SU-DHL-6 (cell line): Measurements from ENCODE around the gene SALL1.

ENCODE experiments used
- H2AFZ ChIP-seq: fragments of 200-600 bp; sonication (generic); 2 replicates; pipeline ENCODE4 v1.6.1; 2014; ENCODE audit warnings: low read depth, mild to moderate bottlenecking, moderate library complexity, mixed read lengths, antibody characterized with exemption, low read length; ENCODE audit not compliant: severe bottlenecking
- H3F3A ChIP-seq: fragments of 200-600 bp; shearing (Covaris generic); 2 replicates; pipeline ENCODE4 v1.6.0; 2016; ENCODE audit warnings: antibody characterized with exemption, mild to moderate bottlenecking; ENCODE audit not compliant: insufficient read depth
- H3K27ac ChIP-seq: fragments of 200-600 bp; sonication (generic); 2 replicates; pipeline ENCODE4 v1.5.1; 2016; ENCODE audit warnings: low read depth, mild to moderate bottlenecking, low read length, moderate library complexity, mixed read lengths
- H3K27me3 ChIP-seq: fragments of 200-600 bp; sonication (generic), shearing (Covaris generic); 2 replicates; pipeline ENCODE4 v1.6.0; 2014; ENCODE audit warnings: mild to moderate bottlenecking, low read length
- H3K36me3 ChIP-seq: fragments of 200-600 bp; sonication (generic); 2 replicates; pipeline ENCODE4 v1.6.1; 2014; ENCODE audit warnings: mild to moderate bottlenecking, low read length, mixed read lengths
- H3K4me2 ChIP-seq: fragments of 300-600, 200-600 bp; shearing (Covaris generic), sonication (generic); 2 replicates; pipeline ENCODE4 v1.6.0; 2014; ENCODE audit warnings: low read length, low read depth, mild to moderate bottlenecking; ENCODE audit not compliant: poor library complexity, severe bottlenecking
- H3K4me3 ChIP-seq: fragments of 200-600 bp; sonication (generic); 2 replicates; pipeline ENCODE4 v1.5.1; 2014; ENCODE audit warnings: antibody characterized with exemption, low read length, mild to moderate bottlenecking, mixed read lengths; ENCODE audit not compliant: insufficient read depth, poor library complexity, severe bottlenecking
- H3K79me2 ChIP-seq: fragments of 200-600 bp; sonication (generic); 2 replicates; pipeline ENCODE4 v1.6.1; 2014; ENCODE audit warnings: mild to moderate bottlenecking, low read length, moderate library complexity; ENCODE audit not compliant: insufficient read depth
- H3K9ac ChIP-seq: fragments of 200-600 bp; sonication (generic); 2 replicates; pipeline ENCODE4 v1.7.0; 2014; ENCODE audit warnings: mild to moderate bottlenecking, low read length
- H3K9me2 ChIP-seq: fragments of 200-600 bp; sonication (generic); replicated peaks from 2 replicates; pipeline ENCODE4 v1.6.1; 2014; ENCODE audit warnings: low read length; ENCODE audit not compliant: insufficient read depth
- H3K9me3 ChIP-seq: fragments of 200-600 bp; sonication (generic); 2 replicates; pipeline ENCODE4 v1.6.1; 2014; ENCODE audit warnings: low read length, mixed read lengths; ENCODE audit not compliant: insufficient read depth
- H4K20me1 ChIP-seq: fragments of 200-600 bp; sonication (generic); 2 replicates; pipeline ENCODE4 v1.6.1; 2014; ENCODE audit warnings: low read depth, mild to moderate bottlenecking, antibody characterized with exemption, low read length, moderate library complexity, mixed read lengths
- EZH2phosphoT487 ChIP-seq: fragments of 200-600 bp; sonication (generic), shearing (Covaris generic); conservative IDR thresholded peaks from 2 replicates; pipeline ENCODE4 v1.6.1; 2018; ENCODE audit warnings: mild to moderate bottlenecking, antibody characterized with exemption, low read length, moderate library complexity, mixed read lengths
- TF ChIP-seq, protein P1 (sequence below): fragments of 200-600 bp; sonication (generic); IDR thresholded peaks from one replicate; pipeline ENCODE4 v1.5.1; 2017; ENCODE audit warnings: antibody characterized with exemption, mild to moderate bottlenecking, low read length, moderate library complexity; ENCODE audit not compliant: insufficient read depth, poor library complexity, severe bottlenecking

SALL1 gene

DNA sequence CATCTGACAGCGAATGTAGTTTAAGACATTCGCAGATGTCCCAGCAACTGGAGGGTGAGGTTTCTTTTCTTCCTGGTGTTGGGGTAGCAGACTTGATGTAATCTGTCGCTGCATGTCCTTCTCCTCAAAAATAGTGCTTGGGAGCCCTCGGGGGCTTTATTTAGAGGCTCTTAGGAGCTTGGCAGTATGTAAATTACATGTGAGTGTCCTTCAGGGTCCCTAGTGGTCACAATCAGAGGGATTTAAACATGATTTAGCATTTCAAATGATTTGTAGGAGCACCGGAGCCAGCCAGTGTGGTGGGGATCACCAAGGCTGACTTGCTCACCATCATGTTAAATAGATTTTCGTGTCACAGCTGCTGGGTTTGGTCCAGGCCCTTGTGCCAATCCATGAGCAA lies 8.8 kb upstream of the SALL1 start:
- Histone ChIP-seq H3K9me2 (no peaks in the 10 kb centered on the region), H3K27me3 (no peaks in the 10 kb centered on the region), H3K36me3 (no peaks in the 10 kb centered on the region), H3K9ac (no peak overlapping the region), H2AFZ (no peak overlapping the region), H3K79me2 (no peaks in the 10 kb centered on the region), H3K9me3 (no peaks in the 10 kb centered on the region), H3K4me2 (no peak overlapping the region), H3F3A (no peaks in the 10 kb centered on the region), H4K20me1 (no peaks in the 10 kb centered on the region), H3K27ac (no peak overlapping the region), H3K4me3 (no peak overlapping the region)
- TF ChIP-seq, protein P1, sequence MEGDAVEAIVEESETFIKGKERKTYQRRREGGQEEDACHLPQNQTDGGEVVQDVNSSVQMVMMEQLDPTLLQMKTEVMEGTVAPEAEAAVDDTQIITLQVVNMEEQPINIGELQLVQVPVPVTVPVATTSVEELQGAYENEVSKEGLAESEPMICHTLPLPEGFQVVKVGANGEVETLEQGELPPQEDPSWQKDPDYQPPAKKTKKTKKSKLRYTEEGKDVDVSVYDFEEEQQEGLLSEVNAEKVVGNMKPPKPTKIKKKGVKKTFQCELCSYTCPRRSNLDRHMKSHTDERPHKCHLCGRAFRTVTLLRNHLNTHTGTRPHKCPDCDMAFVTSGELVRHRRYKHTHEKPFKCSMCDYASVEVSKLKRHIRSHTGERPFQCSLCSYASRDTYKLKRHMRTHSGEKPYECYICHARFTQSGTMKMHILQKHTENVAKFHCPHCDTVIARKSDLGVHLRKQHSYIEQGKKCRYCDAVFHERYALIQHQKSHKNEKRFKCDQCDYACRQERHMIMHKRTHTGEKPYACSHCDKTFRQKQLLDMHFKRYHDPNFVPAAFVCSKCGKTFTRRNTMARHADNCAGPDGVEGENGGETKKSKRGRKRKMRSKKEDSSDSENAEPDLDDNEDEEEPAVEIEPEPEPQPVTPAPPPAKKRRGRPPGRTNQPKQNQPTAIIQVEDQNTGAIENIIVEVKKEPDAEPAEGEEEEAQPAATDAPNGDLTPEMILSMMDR = no peak
- no peak for TF ChIP-seq EZH2phosphoT487

DNA sequence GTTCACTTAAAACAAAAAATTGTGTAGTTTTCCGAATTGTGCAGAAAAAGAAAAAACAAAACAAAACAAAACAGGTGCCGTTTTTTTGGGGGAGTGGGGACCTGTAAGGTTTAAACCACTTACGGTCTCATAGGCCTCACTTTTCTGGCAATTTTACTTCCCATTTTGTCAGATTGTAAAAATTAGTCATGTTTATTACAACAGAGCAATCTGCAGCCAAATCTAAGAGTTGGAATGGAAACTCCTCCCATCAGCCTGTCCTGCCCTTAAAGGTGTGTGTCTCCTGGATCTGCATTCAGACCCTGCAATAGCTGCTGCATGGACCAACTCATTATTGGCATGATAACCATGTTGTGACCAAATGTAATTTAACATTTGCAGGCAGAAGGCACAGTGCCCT lies 8.2 kb upstream of the SALL1 start:
- no peaks in the 10 kb centered on the region for H3K79me2 ChIP-seq
- no peaks in the 10 kb centered on the region for H3K27me3 ChIP-seq
- H3K9ac ChIP-seq = no peak overlapping the region
- no peak overlapping the region for H3K4me2 ChIP-seq
- no peaks in the 10 kb centered on the region for H3K9me3 ChIP-seq
- H3K27ac ChIP-seq = no peak overlapping the region
- H4K20me1 ChIP-seq = no peaks in the 10 kb centered on the region
- no peaks in the 10 kb centered on the region for H3F3A ChIP-seq
- no peak overlapping the region for H2AFZ ChIP-seq
- H3K9me2 ChIP-seq = no peaks in the 10 kb centered on the region
- no peaks in the 10 kb centered on the region for H3K36me3 ChIP-seq
- TF ChIP-seq, protein P1 = no peak
- no peak for TF ChIP-seq EZH2phosphoT487
- no peak overlapping the region for H3K4me3 ChIP-seq

DNA sequence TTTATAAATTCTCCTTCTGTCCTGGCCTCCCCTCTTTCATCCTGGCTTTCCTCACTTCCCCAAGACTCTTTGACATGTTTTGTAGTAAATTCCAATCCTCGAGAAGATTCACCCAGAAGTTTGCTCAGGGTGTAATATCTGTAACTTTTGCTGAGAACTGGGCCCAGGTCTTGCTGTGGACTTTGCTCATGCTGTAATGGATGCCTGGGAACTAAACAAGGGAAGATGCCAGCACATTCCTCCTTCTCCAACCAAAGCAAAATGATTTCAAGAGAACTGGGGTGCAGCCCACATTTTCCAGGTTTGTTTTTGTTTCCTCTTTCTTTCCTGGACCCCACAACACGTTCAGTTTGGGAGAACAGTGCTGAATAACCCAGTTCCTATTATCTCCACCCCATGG lies 6.6 kb upstream of the SALL1 start:
- H3F3A ChIP-seq = no peaks in the 10 kb centered on the region
- no peaks in the 10 kb centered on the region for H3K9me3 ChIP-seq
- no peak overlapping the region for H3K4me3 ChIP-seq
- H2AFZ ChIP-seq = no peak overlapping the region
- H3K79me2 ChIP-seq = no peaks in the 10 kb centered on the region
- TF ChIP-seq EZH2phosphoT487 = no peak
- TF ChIP-seq, protein P1 = no peak
- H4K20me1 ChIP-seq = no peaks in the 10 kb centered on the region
- H3K27ac ChIP-seq = no peak overlapping the region
- H3K36me3 ChIP-seq = no peaks in the 10 kb centered on the region
- no peak overlapping the region for H3K9ac ChIP-seq
- no peak overlapping the region for H3K4me2 ChIP-seq
- no peaks in the 10 kb centered on the region for H3K9me2 ChIP-seq
- H3K27me3 ChIP-seq = no peaks in the 10 kb centered on the region

DNA sequence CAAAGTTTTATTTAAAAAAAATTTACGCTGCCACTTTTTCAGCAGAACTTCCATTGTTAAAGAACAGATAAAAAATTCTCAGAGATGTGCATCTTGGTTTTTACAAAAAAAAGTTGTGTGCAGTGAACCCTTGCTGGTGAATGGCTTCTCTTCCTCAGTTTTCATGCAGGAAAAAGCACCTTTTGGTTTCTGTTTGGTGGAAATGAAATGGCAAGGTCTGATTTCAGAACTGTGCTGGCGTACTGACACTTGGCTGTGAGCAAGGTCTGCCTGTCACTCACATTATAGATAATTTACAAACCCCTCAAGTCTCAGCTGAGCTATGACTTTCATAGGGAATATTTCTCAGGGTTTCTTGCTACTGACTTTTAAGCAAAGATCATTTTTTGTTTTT lies 5.7 kb upstream of the SALL1 start:
- TF ChIP-seq, protein P1 = no peak
- TF ChIP-seq EZH2phosphoT487 = no peak
- H3K9me2 ChIP-seq = no peaks in the 10 kb centered on the region
- no peak overlapping the region for H3K4me3 ChIP-seq
- H3K4me2 ChIP-seq = no peak overlapping the region
- H3F3A ChIP-seq = no peaks in the 10 kb centered on the region
- H3K36me3 ChIP-seq = no peaks in the 10 kb centered on the region
- H3K9ac ChIP-seq = no peak overlapping the region
- no peaks in the 10 kb centered on the region for H3K79me2 ChIP-seq
- H3K27ac ChIP-seq = no peak overlapping the region
- no peaks in the 10 kb centered on the region for H3K9me3 ChIP-seq
- no peaks in the 10 kb centered on the region for H3K27me3 ChIP-seq
- no peak overlapping the region for H2AFZ ChIP-seq
- H4K20me1 ChIP-seq = no peaks in the 10 kb centered on the region
